SK-N-SH (cell line): ENCODE data around the gene USH1C. TPM values are rescaled to one million over a fixed set of nuclear protein-coding genes. Genes with fewer than 3 reads are reported as not detected.

Experiments used
- CTCF ChIA-PET: fragments of 300-600, 350-600 bp; formaldehyde crosslinking; extraction: SDS; loops from one replicate; lab custom pipeline; 2021; lab: Yijun Ruan, JAX
- POLR2A ChIA-PET: fragments of 350-600 bp; sonication (Branson Sonifier 250); formaldehyde crosslinking; extraction: SDS; loops from one replicate; lab custom pipeline; 2020; ENCODE audit warnings: antibody characterized with exemption, inconsistent platforms; lab: Yijun Ruan, JAX
- DNase-seq: peaks from one replicate; pipeline ENCODE4 v3.0.0; 2012
- H2AFZ ChIP-seq: fragments of 200-600 bp; sonication (generic); 2 replicates; pipeline ENCODE4 v1.8.1; 2016; ENCODE audit warnings: antibody characterized with exemption, mild to moderate bottlenecking, low read depth
- H3F3A ChIP-seq: fragments of 200-600 bp; sonication (generic); replicated peaks from 2 replicates; pipeline ENCODE3; 2016; ENCODE audit warnings: antibody characterized with exemption, mild to moderate bottlenecking; ENCODE audit not compliant: insufficient read depth
- H3K27ac ChIP-seq, 2 experiments: fragments of 200-500 bp in 1 of 2; fragments of 200-600 bp in 1 of 2; sonication (Bioruptor generic) in 1 of 2; sonication (generic), shearing (Covaris generic) in 1 of 2; 2 replicates each; pipeline versions ENCODE4 v1.5.1 to v1.6.1; 2014 to 2016; ENCODE audit warnings: low read depth in 2 of 2, inconsistent platforms in 1 of 2, low read length in 1 of 2, mild to moderate bottlenecking in 1 of 2, mixed read lengths in 1 of 2
- H3K27me3 ChIP-seq: fragments of 200-600 bp; sonication (generic), shearing (Covaris generic); 2 replicates; pipeline ENCODE4 v1.6.1; 2016; ENCODE audit warnings: mixed run types; ENCODE audit not compliant: insufficient read depth
- H3K36me3 ChIP-seq, 2 experiments: fragments of 200-500 bp in 1 of 2; fragments of 200-600 bp in 1 of 2; sonication (Bioruptor generic) in 1 of 2; sonication (generic) in 1 of 2; replicated peaks in 1 of 2; 2 replicates each; pipeline versions ENCODE3 to v1.5.1; 2014 to 2016; ENCODE audit warnings: low read length in 1 of 2, mild to moderate bottlenecking in 1 of 2; ENCODE audit not compliant: insufficient read depth in 2 of 2, control insufficient read depth in 1 of 2
- H3K4me1 ChIP-seq, 2 experiments: fragments of 200-500 bp in 1 of 2; fragments of 200-600 bp in 1 of 2; sonication (Bioruptor generic) in 1 of 2; sonication (generic), shearing (Covaris generic) in 1 of 2; 2 replicates each; pipeline versions ENCODE4 v1.5.1 to v1.6.1; 2014 to 2016; ENCODE audit warnings: low read depth in 1 of 2, low read length in 1 of 2, mixed run types in 1 of 2; ENCODE audit not compliant: insufficient read depth in 2 of 2, control insufficient read depth in 1 of 2
- H3K4me2 ChIP-seq: fragments of 200-600 bp; sonication (generic), shearing (Covaris generic); 2 replicates; pipeline ENCODE4 v1.6.1; 2017; ENCODE audit warnings: mixed run types
- H3K4me3 ChIP-seq, 2 experiments: fragments of 200-500 bp in 1 of 2; fragments of 200-600 bp in 1 of 2; sonication (Bioruptor generic) in 1 of 2; sonication (generic), shearing (Covaris generic) in 1 of 2; 2 replicates each; pipeline versions ENCODE4 v1.5.1 to v1.8.1; 2014 to 2016; ENCODE audit warnings: low read depth in 2 of 2, inconsistent platforms in 1 of 2, low read length in 1 of 2, mild to moderate bottlenecking in 1 of 2, mixed read lengths in 1 of 2, moderate library complexity in 1 of 2
- H3K79me2 ChIP-seq: fragments of 200-600 bp; sonication (generic); 2 replicates; pipeline ENCODE4 v1.8.1; 2017; ENCODE audit warnings: mild to moderate bottlenecking; ENCODE audit not compliant: insufficient read depth
- H3K9ac ChIP-seq: fragments of 200-600 bp; sonication (generic); 2 replicates; pipeline ENCODE4 v1.6.1; 2017; ENCODE audit warnings: mixed run types
- H3K9me2 ChIP-seq: fragments of 200-600 bp; sonication (generic); 2 replicates; pipeline ENCODE4 v1.6.1; 2017; ENCODE audit warnings: mixed run types
- H3K9me3 ChIP-seq: fragments of 200-600 bp; sonication (generic); 2 replicates; pipeline ENCODE4 v1.6.1; 2017; ENCODE audit warnings: mixed run types, mild to moderate bottlenecking, moderate library complexity
- H4K20me1 ChIP-seq: fragments of 200-600 bp; sonication (generic); 2 replicates; pipeline ENCODE4 v1.6.1; 2017; ENCODE audit warnings: mild to moderate bottlenecking, mixed run types; ENCODE audit not compliant: insufficient read depth
- ELF1 ChIP-seq: IDR thresholded peaks from 2 replicates; pipeline ENCODE4 v1.4.0; 2012
- FOSL2 ChIP-seq: IDR thresholded peaks from 2 replicates; pipeline ENCODE4 v1.4.0; 2012; ENCODE audit warnings: low read depth, mild to moderate bottlenecking, moderate library complexity, borderline replicate concordance
- MXI1 ChIP-seq: IDR thresholded peaks from 2 replicates; pipeline ENCODE4 v1.6.1; 2012; ENCODE audit warnings: mild to moderate bottlenecking, low read depth, low read length, improper control_type of control experiment
- POLR2AphosphoS5 ChIP-seq: IDR thresholded peaks from 2 replicates; pipeline ENCODE4 v1.6.1; 2012; ENCODE audit warnings: low read depth, low read length
- REST ChIP-seq: IDR thresholded peaks from 2 replicates; pipeline ENCODE4 v1.6.1; 2012; ENCODE audit warnings: mild to moderate bottlenecking, low read depth, low read length, moderate library complexity
- RXRA ChIP-seq: IDR thresholded peaks from 2 replicates; pipeline ENCODE4 v1.4.0; 2012; ENCODE audit warnings: low read depth, mild to moderate bottlenecking, borderline replicate concordance
- USF2 ChIP-seq: fragments of 150-350 bp; IDR thresholded peaks from 2 replicates; pipeline ENCODE4 v1.6.1; 2017; ENCODE audit warnings: antibody characterized with exemption, low read length, low read depth, borderline replicate concordance
- ZBTB33 ChIP-seq: IDR thresholded peaks from 2 replicates; pipeline ENCODE4 v1.4.0; 2012; ENCODE audit warnings: low read depth, borderline replicate concordance
- WGBS: methylation state at CpG from one replicate; pipeline ENCODE4 v1.1.6; 2017; ENCODE audit warnings: low lambda C conversion rate; 5-methylcytosine and 5-hydroxymethylcytosine counted together
- polyA plus RNA-seq, 3 experiments: library from polyadenylated mRNA; depleted of rRNA; stranded (reverse); fragments of >200 nt; gene quantifications; 2 replicates each; pipeline ENCODE4 v1.2.3, GENCODE V29; 2012

Gene USH1C
- polyA plus RNA-seq, 1 of the 3 experiments (the other 2 are of a cell fraction): not detected

- H3F3A ChIP-seq: no peaks in the 10 kb centered on the region
- CTCF ChIA-PET: interaction anchor here (28.1 to 45.6 kb wide), 2 partner anchors 28 to 149 kb away, joined by 499 to 1101 read pairs; partner anchors contain the start of gene KCNJ11
- H3K9me3 ChIP-seq: no peaks in the 10 kb centered on the region
- H3K27ac ChIP-seq: no peak overlapping the region
- WGBS: 67% methylated on average over 3 of the region's 3 CpGs
- POLR2A ChIA-PET: no interaction called here
- no peaks in the 10 kb centered on the region; the same call in 1 of the 2 replicates for H3K27me3 ChIP-seq
- H3K9ac ChIP-seq: no peak overlapping the region
- H3K9me2 ChIP-seq: no peaks in the 10 kb centered on the region
- TF ChIP-seq RXRA (no peak), MXI1 (no peak), ZBTB33 (no peak), POLR2AphosphoS5 (no peak), FOSL2 (no peak), REST (no peak), USF2 (no peak)
- H3K4me3 ChIP-seq: no peak overlapping the region
- no peak for DNase-seq
- no peaks in the 10 kb centered on the region for H3K4me1 ChIP-seq
- no peaks in the 10 kb centered on the region for H3K79me2 ChIP-seq
- H3K36me3 ChIP-seq: no peaks in the 10 kb centered on the region
- H2AFZ ChIP-seq: no peak overlapping the region
- H4K20me1 ChIP-seq: no peaks in the 10 kb centered on the region
- H3K4me2 ChIP-seq: no peak overlapping the region
These were observed 8.7 kb downstream of the USH1C start for GRCh38 chr11:17535488-17535887.

GRCh38 chr11:17533778-17534415, 10.3 kb downstream of the USH1C start:
- 43% methylated on average over 10 of the region's 11 CpGs for WGBS
- H2AFZ ChIP-seq: no peak overlapping the region
- no peaks in the 10 kb centered on the region for H3K9me3 ChIP-seq
- H3K9ac ChIP-seq: no peak overlapping the region
- H3K4me1 ChIP-seq: peaks cover 0 to 5% of the 10 kb centered on the region in 2 experiments; a peak in 1 of 4 replicates
- CTCF ChIA-PET: interaction anchor here (1.6 to 45.6 kb wide), 3 partner anchors 20 to 148 kb away, joined by 3 to 1101 read pairs (median 499); partner anchors contain the start of gene KCNJ11
- no peak overlapping the region for H3K27ac ChIP-seq
- H3K27me3 ChIP-seq: 0 out of 2 replicates have a peak, but pooled peaks cover 4% of the 10 kb centered on the region
- no peak for TF ChIP-seq ELF1
- H3F3A ChIP-seq: no peaks in the 10 kb centered on the region
- no peaks in the 10 kb centered on the region for H3K36me3 ChIP-seq
- no peaks in the 10 kb centered on the region for H3K79me2 ChIP-seq
- H3K9me2 ChIP-seq: no peaks in the 10 kb centered on the region
- no peaks in the 10 kb centered on the region for H4K20me1 ChIP-seq
- no peak overlapping the region for H3K4me3 ChIP-seq
- no peak overlapping the region for H3K4me2 ChIP-seq
- DNase-seq: no peak
- POLR2A ChIA-PET: no interaction called here
